ENCODE results near the gene SDHB.

DNA sequence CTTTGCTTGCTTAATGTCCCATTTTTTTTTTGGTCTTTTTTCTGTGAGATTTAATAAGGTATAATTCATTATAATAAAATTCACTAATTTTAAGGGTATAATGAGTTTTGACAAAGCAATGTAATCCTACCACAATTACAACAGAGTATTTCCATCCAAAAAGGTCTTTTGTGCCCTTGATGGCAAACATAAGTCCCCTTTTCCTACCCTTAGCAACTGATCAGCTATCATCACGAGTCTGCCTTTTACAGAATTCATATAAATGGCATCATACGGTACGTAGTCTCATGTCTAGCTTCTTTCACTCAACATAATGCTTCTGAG lies 7.5 kb downstream of the SDHB start:
- TF ChIP-seq CTCF (IDR thresholded peaks at IDR 0.05; ENCODE audit: control extremely low read depth in 1 of 3, insufficient read depth in 1 of 3, low read depth in 1 of 3, low read length in 3 of 3) (no peak), POLR2AphosphoS5 (IDR thresholded peaks at IDR 0.05; ENCODE audit: low read depth, low read length) (no peak), SIX5 (IDR thresholded peaks at IDR 0.05; ENCODE audit: low read depth, low read length) (no peak), HDAC6 (IDR thresholded peaks at IDR 0.05; ENCODE audit: low read depth, low read length) (no peak), TEAD4 (IDR thresholded peaks at IDR 0.05; ENCODE audit: low read depth, low read length) (no peak), TCF12 (IDR thresholded peaks at IDR 0.05; ENCODE audit: low read depth, low read length) (no peak), SP2 (IDR thresholded peaks at IDR 0.05; ENCODE audit: low read length) (no peak), EZH2 (IDR thresholded peaks at IDR 0.05; ENCODE audit: low read depth, low read length, severe bottlenecking) (no peak), YY1 (IDR thresholded peaks at IDR 0.05; ENCODE audit: low read depth, low read length) (no peak), TAF1 (IDR thresholded peaks at IDR 0.05; ENCODE audit: low read depth, low read length) (no peak), SIN3A (conservative IDR thresholded peaks at IDR 0.05 in 1 of 2, IDR thresholded peaks at IDR 0.05 in 1 of 2; ENCODE audit: low read depth in 1 of 2, low read length in 2 of 2) (no peak)
